T-cell (primary cell): ENCODE measurements around the gene GRID1. TPM values are rescaled to one million over a fixed set of nuclear protein-coding genes. Genes with fewer than 3 reads are reported as not detected.
"Not testable (repeated sequence)": the region's sequence is repeated elsewhere in the genome, so short reads cannot be mapped to it uniquely, and the experiment has no call there.

Experiments used
- ATAC-seq, 4 experiments: fragments of 200-7000 bp in 3 of 4; fragments of 150-1000 bp in 1 of 4; cut with Tn5 transposase; replicated peaks in 1 of 4; 1 replicate in 3 of 4; 2 replicates in 1 of 4; pipeline ENCODE4 v1.10.0; 2021; ENCODE audit warnings: moderate library complexity in 3 of 4, mild to moderate bottlenecking in 2 of 4, moderate number of reproducible peaks in 1 of 4
- CTCF ChIA-PET, 2 donors: fragments of 300-600 bp; sonication (Branson Sonifier 250); formaldehyde crosslinking; loops; one replicate each; lab custom pipeline; 2022; ENCODE audit warnings: antibody characterized with exemption in 2 of 2; lab: Charles Lee
- POLR2A ChIA-PET, 2 donors: fragments of 300-600 bp; sonication (Branson Sonifier 250); formaldehyde crosslinking; loops; one replicate each; lab custom pipeline; 2022; ENCODE audit warnings: antibody characterized with exemption in 2 of 2; lab: Charles Lee
- DNase-seq, 35 experiments: peaks; one replicate each; pipeline versions ENCODE4 v3.0.0 to v3.0.0-alpha.2; 2013 to 2023
- H3K27ac ChIP-seq: one replicate; pipeline ENCODE4 v1.5.1; 2013; ENCODE audit warnings: low read length
- H3K27me3 ChIP-seq, 2 experiments: replicated peaks in 1 of 2; 1 replicate in 1 of 2; 2 replicates in 1 of 2; pipeline versions ENCODE4 v1.6.1 to v1.7.0; 2013; ENCODE audit warnings: low read length in 1 of 2, mixed read lengths in 1 of 2; ENCODE audit not compliant: control insufficient read depth in 2 of 2, insufficient read depth in 2 of 2; ENCODE audit errors: extremely low read depth in 1 of 2
- H3K36me3 ChIP-seq, 2 donors: 1 replicate in 1 of 2; 2 replicates in 1 of 2; pipeline versions ENCODE4 v1.6.1 to v1.7.0; 2013; ENCODE audit warnings: low read length in 1 of 2; ENCODE audit not compliant: control insufficient read depth in 2 of 2, insufficient read depth in 1 of 2; ENCODE audit errors: extremely low read depth in 1 of 2
- H3K4me1 ChIP-seq, 2 experiments: 1 replicate in 1 of 2; 2 replicates in 1 of 2; pipeline versions ENCODE4 v1.6.1 to v1.7.0; 2013; ENCODE audit warnings: low read length in 2 of 2, mixed read lengths in 1 of 2; ENCODE audit not compliant: insufficient read depth in 2 of 2, control insufficient read depth in 1 of 2; ENCODE audit errors: extremely low read depth in 1 of 2
- H3K4me3 ChIP-seq, 2 donors: 1 replicate in 1 of 2; 2 replicates in 1 of 2; pipeline versions ENCODE4 v1.5.1 to v1.7.0; 2013; ENCODE audit warnings: mild to moderate bottlenecking in 2 of 2, low read length in 1 of 2, moderate library complexity in 1 of 2; ENCODE audit not compliant: control insufficient read depth in 1 of 2; ENCODE audit errors: extremely low read depth in 1 of 2
- H3K9me3 ChIP-seq: 2 replicates; pipeline ENCODE4 v1.7.0; 2013
- H3K27ac Mint-ChIP-seq, 2 donors: one replicate each; pipeline ENCODE4 v1.8.0; 2020 to 2021; ENCODE audit warnings: mild to moderate bottlenecking in 2 of 2, mixed read lengths in 2 of 2
- H3K27me3 Mint-ChIP-seq, 2 donors: one replicate each; pipeline ENCODE4 v1.8.0; 2021 to 2022; ENCODE audit warnings: mixed read lengths in 2 of 2
- H3K36me3 Mint-ChIP-seq: one replicate; pipeline ENCODE4 v1.8.0; 2021; ENCODE audit warnings: mixed read lengths
- H3K4me1 Mint-ChIP-seq, 3 donors: one replicate each; pipeline ENCODE4 v1.8.0; 2020 to 2022; ENCODE audit warnings: mixed read lengths in 3 of 3, mild to moderate bottlenecking in 1 of 3
- H3K4me3 Mint-ChIP-seq, 3 donors: one replicate each; pipeline ENCODE4 v1.8.0; 2020 to 2022; ENCODE audit warnings: mild to moderate bottlenecking in 3 of 3, mixed read lengths in 3 of 3, moderate library complexity in 3 of 3
- H3K9me3 Mint-ChIP-seq, 3 donors: one replicate each; pipeline ENCODE4 v1.8.0; 2020 to 2022; ENCODE audit warnings: mixed read lengths in 3 of 3
- WGBS: methylation state at CpG from one replicate; pipeline ENCODE4 v1.1.5; 2013; ENCODE audit warnings: missing lambda C conversion rate; ENCODE audit not compliant: insufficient coverage; 5-methylcytosine and 5-hydroxymethylcytosine counted together
- total RNA-seq, 35 experiments: library from RNA in 6 of 35; stranded (reverse) in 6 of 35; fragments of 120-200 nt in 1 of 35; gene quantifications; one replicate each; pipeline versions ENCODE4 v1.2.1 to v1.2.4 and lab custom pipeline; 2013 to 2026

Gene GRID1
- total RNA-seq, 5 donors from 2014 or later (not counting 1 experiment from before 2014, with no cell fraction given), result 0.68 TPM; not detected in 4

DNA sequence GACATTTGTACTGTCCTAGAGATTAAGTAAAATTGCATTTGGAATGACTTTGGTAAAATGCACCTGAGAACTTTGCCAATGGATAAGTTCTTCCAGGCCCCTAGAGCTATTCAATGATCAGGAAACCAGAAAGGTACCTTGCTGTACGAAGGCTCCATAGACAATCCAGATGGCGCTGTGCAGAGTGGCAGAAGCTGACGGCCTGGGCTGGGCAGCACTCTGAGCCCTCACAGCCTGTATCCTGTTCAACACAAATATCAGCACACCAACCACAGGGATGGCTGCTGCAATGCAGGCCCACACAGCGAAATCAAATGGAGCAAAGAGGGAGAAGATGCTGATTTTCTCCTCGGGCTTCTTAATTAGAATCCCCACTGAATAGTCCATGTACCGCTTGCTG, 642.4 kb downstream of the GRID1 start:
- ATAC-seq (no peak), DNase-seq (no peak)
- ChIA-PET CTCF (no interaction called here), POLR2A (no interaction called here)
- H3K4me1 ChIP-seq, result no peaks in the 10 kb centered on the region
- WGBS, result 61% methylated on average over 3 of the region's 6 CpGs
- Mint-ChIP-seq H3K9me3 (no peaks in the 10 kb centered on the region), H3K27me3 (peaks cover 2 to 3% of the 10 kb centered on the region in 2 donors), H3K27ac (no peak overlapping the region), H3K36me3 (no peaks in the 10 kb centered on the region), H3K4me3 (no peak overlapping the region), H3K4me1 (no peaks in the 10 kb centered on the region)
- no peaks in the 10 kb centered on the region for H3K9me3 ChIP-seq
- no peaks in the 10 kb centered on the region for H3K27me3 ChIP-seq
- no peaks in the 10 kb centered on the region for H3K36me3 ChIP-seq
- no peak overlapping the region for H3K4me3 ChIP-seq
- no peak overlapping the region for H3K27ac ChIP-seq

GRCh38 chr10:85720931-85721590, 645.5 kb downstream of the GRID1 start:
- no peaks in the 10 kb centered on the region for H3K27me3 Mint-ChIP-seq

GRCh38 chr10:85719408-85719807, 647.2 kb downstream of the GRID1 start:
- Mint-ChIP-seq H3K4me3 (no peak overlapping the region), H3K27me3 (no peaks in the 10 kb centered on the region), H3K9me3 (no peaks in the 10 kb centered on the region), H3K36me3 (no peaks in the 10 kb centered on the region), H3K4me1 (no peaks in the 10 kb centered on the region), H3K27ac (no peak overlapping the region)
- WGBS, result no CpG with 5 or more reads among the region's 3 CpGs
- Histone ChIP-seq H3K4me1 (no peaks in the 10 kb centered on the region), H3K36me3 (no peaks in the 10 kb centered on the region), H3K27ac (no peak overlapping the region), H3K4me3 (no peak overlapping the region), H3K27me3 (no peaks in the 10 kb centered on the region), H3K9me3 (no peaks in the 10 kb centered on the region)
- DNase-seq (no peak), ATAC-seq (no peak)
- CTCF ChIA-PET, result no interaction called here
- POLR2A ChIA-PET, result no interaction called here

More at GRCh38 chr10:85720931-85721590, 645.5 kb downstream of the GRID1 start:
- Mint-ChIP-seq H3K27ac (no peak overlapping the region), H3K4me3 (no peak overlapping the region), H3K4me1 (no peaks in the 10 kb centered on the region), H3K36me3 (no peaks in the 10 kb centered on the region), H3K9me3 (no peaks in the 10 kb centered on the region)
- no peaks in the 10 kb centered on the region for H3K9me3 ChIP-seq
- ChIA-PET POLR2A (no interaction called here), CTCF (no interaction called here)
- H3K27ac ChIP-seq, result no peak overlapping the region
- no peaks in the 10 kb centered on the region for H3K27me3 ChIP-seq
- WGBS, result 100% methylated on average over 1 of the region's 5 CpGs
- no peak overlapping the region for H3K4me3 ChIP-seq
- no peak for DNase-seq
- no peaks in the 10 kb centered on the region for H3K36me3 ChIP-seq
- no peaks in the 10 kb centered on the region for H3K4me1 ChIP-seq
- ATAC-seq, result no peak

DNA sequence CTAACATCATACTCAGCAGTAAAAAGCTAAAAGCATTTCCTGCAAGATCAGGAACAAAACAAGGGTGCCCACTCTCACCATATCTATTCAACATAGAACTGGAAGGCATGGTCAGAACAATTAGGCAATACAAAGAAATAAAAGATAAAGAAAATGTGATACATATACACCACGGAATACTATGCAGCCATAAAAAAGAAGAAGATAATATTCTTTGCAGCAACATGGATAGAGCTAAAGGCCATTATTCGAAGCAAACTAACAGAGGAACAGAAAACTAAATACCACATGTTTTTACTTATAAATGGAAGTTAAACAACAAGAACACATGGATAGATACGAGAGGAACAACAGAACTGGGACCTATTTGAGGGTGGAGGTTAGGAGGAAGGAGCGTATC, 652.7 kb downstream of the GRID1 start:
- no CpG with 5 or more reads among the region's 4 CpGs for WGBS
- no peaks in the 10 kb centered on the region for H3K4me1 Mint-ChIP-seq
- H3K4me3 Mint-ChIP-seq, result no peak overlapping the region
- H3K36me3 Mint-ChIP-seq, result no peaks in the 10 kb centered on the region
- no peak overlapping the region for H3K27ac ChIP-seq
- no peak overlapping the region for H3K27ac Mint-ChIP-seq
- H3K27me3 Mint-ChIP-seq, result peaks cover 0 to 2% of the 10 kb centered on the region in 2 donors
- no peaks in the 10 kb centered on the region for H3K4me1 ChIP-seq
- H3K4me3 ChIP-seq, result no peak overlapping the region
- DNase-seq (no peak), ATAC-seq (no peak)
- no peaks in the 10 kb centered on the region for H3K27me3 ChIP-seq
- ChIA-PET POLR2A (no interaction called here), CTCF (no interaction called here)
- peaks cover 5 to 8% (median 7%) of the 10 kb centered on the region in 3 donors for H3K9me3 Mint-ChIP-seq
- H3K36me3 ChIP-seq, result no peaks in the 10 kb centered on the region
- no peaks in the 10 kb centered on the region for H3K9me3 ChIP-seq

DNA sequence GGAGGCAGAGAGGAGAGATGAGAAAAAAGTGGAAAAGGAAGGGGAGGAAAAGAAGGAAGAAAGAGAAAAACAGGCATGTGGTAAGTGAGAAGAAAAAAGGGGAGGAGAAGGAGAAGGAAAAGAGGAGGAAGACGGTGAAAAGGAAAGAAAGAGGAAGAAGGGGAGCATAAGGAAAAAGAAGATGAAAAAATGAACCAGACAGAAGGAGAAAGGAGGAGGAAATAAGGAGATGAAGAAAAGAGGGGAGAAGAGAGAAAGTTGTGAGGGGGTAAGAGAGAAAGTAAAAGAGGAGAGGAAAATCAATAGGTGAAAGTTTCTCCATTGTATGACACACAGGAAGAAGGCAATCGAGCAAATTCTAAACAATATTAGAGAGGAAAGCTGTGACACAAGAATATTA, 663.8 kb downstream of the GRID1 start:
- Mint-ChIP-seq H3K27me3 (peaks cover 29 to 33% of the 10 kb centered on the region in 2 donors), H3K9me3 (no peaks in the 10 kb centered on the region), H3K4me3 (no peak overlapping the region), H3K4me1 (no peaks in the 10 kb centered on the region), H3K27ac (no peak overlapping the region), H3K36me3 (no peaks in the 10 kb centered on the region)
- H3K4me1 ChIP-seq, result no peaks in the 10 kb centered on the region
- CTCF ChIA-PET, result no interaction called here
- H3K36me3 ChIP-seq, result no peaks in the 10 kb centered on the region
- H3K27ac ChIP-seq, result no peak overlapping the region
- no peaks in the 10 kb centered on the region for H3K9me3 ChIP-seq
- 89% methylated on average over 1 of the region's 2 CpGs for WGBS
- ATAC-seq (no peak), DNase-seq (no peak)
- H3K27me3 ChIP-seq, result peaks cover 0 to 3% of the 10 kb centered on the region in 2 experiments
- H3K4me3 ChIP-seq, result no peak overlapping the region
- POLR2A ChIA-PET, result no interaction called here

DNA sequence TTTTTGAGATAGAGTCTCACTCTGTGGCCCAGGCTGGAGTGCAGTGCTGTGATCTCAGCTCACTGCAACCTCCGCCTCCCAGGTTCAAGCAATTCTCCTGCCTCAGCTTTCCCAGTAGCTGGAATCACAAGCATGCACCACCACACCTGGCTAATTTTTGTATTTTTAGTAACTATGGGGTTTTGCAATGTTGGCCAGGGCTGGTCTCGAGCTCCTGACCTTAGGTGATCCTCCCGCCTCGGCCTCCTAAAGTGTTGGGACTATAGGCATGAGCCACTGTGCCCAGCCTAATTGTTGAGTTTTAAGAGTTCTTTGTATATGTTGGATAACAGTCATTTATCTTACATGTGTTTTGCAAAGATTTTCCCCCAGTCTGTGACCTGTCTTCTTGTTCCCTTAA, 667.5 kb downstream of the GRID1 start:
- H3K4me3 Mint-ChIP-seq, ATAC-seq, H3K4me1 ChIP-seq, DNase-seq, POLR2A ChIA-PET, H3K4me1 Mint-ChIP-seq, H3K27ac Mint-ChIP-seq, H3K4me3 ChIP-seq, H3K27me3 ChIP-seq, H3K36me3 Mint-ChIP-seq, H3K9me3 ChIP-seq, CTCF ChIA-PET, H3K36me3 ChIP-seq, H3K9me3 Mint-ChIP-seq, H3K27ac ChIP-seq: not testable (repeated sequence)
- WGBS, result 0% methylated on average over 1 of the region's 4 CpGs
- H3K27me3 Mint-ChIP-seq, result peaks cover 30 to 39% of the 10 kb centered on the region in 2 donors
